Measurements from ENCODE around the gene CACNA2D3. TPM values are rescaled to one million over a fixed set of nuclear protein-coding genes. Genes with fewer than 3 reads are reported as not detected.

The CACNA2D3 gene
- polyA plus RNA-seq, 3 donors, result 8.3 to 21.5 (median 10.4) TPM

- Histone ChIP-seq H3K4me1 (ENCODE audit: control insufficient read depth in 1 of 2, insufficient read depth in 2 of 2, low read length in 2 of 2) (no peaks in the 10 kb centered on the region), H3K79me2 (ENCODE audit: insufficient read depth, low read length) (no peaks in the 10 kb centered on the region), H3K9ac (ENCODE audit: insufficient read depth, low read length, poor library complexity, severe bottlenecking) (no peak overlapping the region), H3K36me3 (replicated peaks in 1 of 2; ENCODE audit: control insufficient read depth in 1 of 2, insufficient read depth in 2 of 2, low read length in 2 of 2) (no peaks in the 10 kb centered on the region), H3K4me3 (replicated peaks in 1 of 3; ENCODE audit: low read depth in 2 of 3, low read length in 3 of 3) (no peak overlapping the region), H2AFZ (ENCODE audit: insufficient read depth, low read depth, low read length, poor library complexity, severe bottlenecking) (no peak overlapping the region), H3K9me3 (replicated peaks in 1 of 2; ENCODE audit: control insufficient read depth in 1 of 2, insufficient read depth in 1 of 2, low read length in 2 of 2) (no peaks in the 10 kb centered on the region), H3K4me2 (replicated peaks; ENCODE audit: extremely low read depth, low read length, poor library complexity, severe bottlenecking) (no peak overlapping the region), H3K27me3 (ENCODE audit: control insufficient read depth in 2 of 2, insufficient read depth in 2 of 2, low read length in 2 of 2) (no peaks in the 10 kb centered on the region), H4K20me1 (ENCODE audit: insufficient read depth, low read length) (no peaks in the 10 kb centered on the region), H3K27ac (ENCODE audit: low read depth in 1 of 2, low read length in 2 of 2) (no peak overlapping the region)
- Mint-ChIP-seq H3K4me1 (no peaks in the 10 kb centered on the region), H3K4me3 (no peak overlapping the region), H3K27ac (no peak overlapping the region), H3K27me3 (ENCODE audit: low read depth in 3 of 3) (peaks cover 0 to 1% (median 1%) of the 10 kb centered on the region in 3 donors), H3K36me3 (no peaks in the 10 kb centered on the region), H3K9me3 (peaks cover 0 to 11% (median 2%) of the 10 kb centered on the region in 7 donors)
- intact Hi-C loops (cut with micrococcal nuclease), result no loop called here
- WGBS (ENCODE audit: insufficient coverage), result 95% methylated on average over 7 of the region's 7 CpGs
- DNase-seq, result no peak
- no peak for TF ChIP-seq CTCF (IDR thresholded peaks at IDR 0.05)
Measured at GRCh38 chr3:54578417-54578816, 456.1 kb downstream of the CACNA2D3 start.

- Mint-ChIP-seq H3K9me3 (peaks cover 0 to 11% (median 2%) of the 10 kb centered on the region in 7 donors), H3K4me1 (no peaks in the 10 kb centered on the region), H3K36me3 (no peaks in the 10 kb centered on the region), H3K27ac (no peak overlapping the region), H3K4me3 (no peak overlapping the region), H3K27me3 (ENCODE audit: low read depth in 3 of 3) (peaks cover 0 to 1% (median 1%) of the 10 kb centered on the region in 3 donors)
- no peaks in the 10 kb centered on the region for H3K27me3 ChIP-seq (ENCODE audit: control insufficient read depth in 2 of 2, insufficient read depth in 2 of 2, low read length in 2 of 2)
- no peaks in the 10 kb centered on the region for H3K4me1 ChIP-seq (ENCODE audit: control insufficient read depth in 1 of 2, insufficient read depth in 2 of 2, low read length in 2 of 2)
- no peaks in the 10 kb centered on the region for H3K9me3 ChIP-seq (replicated peaks in 1 of 2; ENCODE audit: control insufficient read depth in 1 of 2, insufficient read depth in 1 of 2, low read length in 2 of 2)
- no peaks in the 10 kb centered on the region for H3K36me3 ChIP-seq (replicated peaks in 1 of 2; ENCODE audit: control insufficient read depth in 1 of 2, insufficient read depth in 2 of 2, low read length in 2 of 2)
- H3K27ac ChIP-seq (ENCODE audit: low read depth in 1 of 2, low read length in 2 of 2), result no peak overlapping the region
- no peaks in the 10 kb centered on the region for H3K79me2 ChIP-seq (ENCODE audit: insufficient read depth, low read length)
- no peak overlapping the region for H3K4me2 ChIP-seq (replicated peaks; ENCODE audit: extremely low read depth, low read length, poor library complexity, severe bottlenecking)
- no peaks in the 10 kb centered on the region for H4K20me1 ChIP-seq (ENCODE audit: insufficient read depth, low read length)
- no peak overlapping the region for H3K4me3 ChIP-seq (replicated peaks in 1 of 3; ENCODE audit: low read depth in 2 of 3, low read length in 3 of 3)
- intact Hi-C loops (cut with micrococcal nuclease), result no loop called here
- 77% methylated on average over 3 of the region's 6 CpGs for WGBS (ENCODE audit: insufficient coverage)
- no peak for DNase-seq
- H3K9ac ChIP-seq (ENCODE audit: insufficient read depth, low read length, poor library complexity, severe bottlenecking), result no peak overlapping the region
- H2AFZ ChIP-seq (ENCODE audit: insufficient read depth, low read depth, low read length, poor library complexity, severe bottlenecking), result no peak overlapping the region
- no peak for TF ChIP-seq CTCF (IDR thresholded peaks at IDR 0.05)
Measured at GRCh38 chr3:54580453-54580852, 458.1 kb downstream of the CACNA2D3 start.

All from CD14-positive monocyte (primary cell).